ENCODE measurements around the gene EFNA3.

EFNA3 gene

DNA sequence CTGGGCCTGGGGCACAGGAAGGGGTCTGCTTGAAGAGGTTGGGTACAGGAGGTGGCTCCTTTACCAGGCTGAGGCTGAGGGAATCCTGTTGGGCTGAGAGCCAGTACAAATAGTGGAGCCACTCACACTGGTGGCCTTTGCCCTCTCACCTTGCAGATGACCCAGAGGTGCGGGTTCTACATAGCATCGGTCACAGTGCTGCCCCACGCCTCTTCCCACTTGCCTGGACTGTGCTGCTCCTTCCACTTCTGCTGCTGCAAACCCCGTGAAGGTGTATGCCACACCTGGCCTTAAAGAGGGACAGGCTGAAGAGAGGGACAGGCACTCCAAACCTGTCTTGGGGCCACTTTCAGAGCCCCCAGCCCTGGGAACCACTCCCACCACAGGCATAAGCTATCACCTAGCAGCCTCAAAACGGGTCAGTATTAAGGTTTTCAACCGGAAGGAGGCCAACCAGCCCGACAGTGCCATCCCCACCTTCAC lies 55.2 kb downstream of the EFNA3 start:
- DNase-seq (ENCODE audit: low spot score), result no peak

DNA sequence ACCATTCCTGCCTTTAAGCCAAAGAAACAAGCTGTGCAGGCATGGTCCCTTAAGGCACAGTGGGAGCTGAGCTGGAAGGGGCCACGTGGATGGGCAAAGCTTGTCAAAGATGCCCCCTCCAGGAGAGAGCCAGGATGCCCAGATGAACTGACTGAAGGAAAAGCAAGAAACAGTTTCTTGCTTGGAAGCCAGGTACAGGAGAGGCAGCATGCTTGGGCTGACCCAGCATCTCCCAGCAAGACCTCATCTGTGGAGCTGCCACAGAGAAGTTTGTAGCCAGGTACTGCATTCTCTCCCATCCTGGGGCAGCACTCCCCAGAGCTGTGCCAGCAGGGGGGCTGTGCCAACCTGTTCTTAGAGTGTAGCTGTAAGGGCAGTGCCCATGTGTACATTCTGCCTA lies 55.7 kb downstream of the EFNA3 start:
- DNase-seq (ENCODE audit: low spot score), result no peak

DNA sequence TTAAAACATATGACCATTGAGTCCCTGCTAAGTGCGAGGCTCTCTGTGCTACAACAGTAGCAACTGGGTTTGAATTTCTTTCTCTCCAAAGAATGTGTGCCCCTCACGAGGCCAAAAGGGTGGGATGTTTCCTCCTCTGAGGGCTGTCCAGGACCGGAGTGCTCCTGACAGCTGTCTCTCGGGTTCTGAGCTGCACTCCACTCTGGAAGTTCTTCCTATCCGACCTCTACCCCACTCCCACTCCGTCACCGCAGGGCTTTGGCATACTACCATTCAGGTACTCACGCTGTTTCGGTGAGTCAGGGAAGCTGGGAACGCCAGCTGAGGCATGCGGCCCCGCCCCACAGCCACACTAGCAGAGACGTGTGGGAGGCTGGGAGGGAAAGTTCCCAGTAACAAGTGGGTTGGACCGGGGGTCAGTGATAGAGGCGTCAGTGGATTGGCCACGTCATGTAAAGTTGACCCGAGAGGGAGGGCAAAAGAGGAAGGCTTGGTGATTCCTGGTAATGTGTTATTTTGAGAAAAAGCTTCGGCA lies 56.3 kb downstream of the EFNA3 start:
- DNase-seq (ENCODE audit: low spot score), result peak; percentile 93

DNA sequence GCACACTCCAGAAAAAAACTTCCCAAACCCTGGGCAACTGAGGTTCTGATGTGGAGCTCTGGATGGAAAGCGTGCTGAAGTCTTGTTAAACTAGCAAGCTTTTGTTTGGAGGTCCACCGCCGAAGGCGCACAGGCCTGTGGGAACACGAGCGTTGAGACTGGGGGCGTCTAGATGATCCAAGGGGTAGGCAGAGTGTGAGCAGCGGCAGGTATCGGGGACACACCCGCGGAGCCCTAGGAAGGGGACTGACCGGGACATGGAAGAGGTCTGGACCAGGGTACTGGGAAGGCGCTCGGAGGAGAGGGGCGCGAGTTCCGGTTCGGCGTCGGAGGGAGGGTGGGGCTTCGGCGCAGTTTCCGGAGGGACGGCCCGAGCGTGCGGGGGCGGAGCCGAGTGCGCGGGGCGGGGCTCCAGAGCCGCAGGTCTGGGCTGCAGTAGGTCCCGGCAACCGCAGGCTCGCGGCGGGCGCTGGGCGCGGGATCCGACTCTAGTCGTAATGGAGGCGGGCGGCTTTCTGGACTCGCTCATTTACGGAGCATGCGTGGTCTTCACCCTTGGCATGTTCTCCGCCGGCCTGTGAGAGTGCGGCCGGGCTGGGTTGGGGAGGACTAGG lies 56.9 kb downstream of the EFNA3 start, which contains the start of gene SLC50A1:
Gene SLC50A1 (plus strand): TSS at position 438 of the 614 bp plus-strand sequence. CDS start 60 bp downstream, at position 498.
- DNase-seq (ENCODE audit: low spot score), result peak; percentile 94

DNA sequence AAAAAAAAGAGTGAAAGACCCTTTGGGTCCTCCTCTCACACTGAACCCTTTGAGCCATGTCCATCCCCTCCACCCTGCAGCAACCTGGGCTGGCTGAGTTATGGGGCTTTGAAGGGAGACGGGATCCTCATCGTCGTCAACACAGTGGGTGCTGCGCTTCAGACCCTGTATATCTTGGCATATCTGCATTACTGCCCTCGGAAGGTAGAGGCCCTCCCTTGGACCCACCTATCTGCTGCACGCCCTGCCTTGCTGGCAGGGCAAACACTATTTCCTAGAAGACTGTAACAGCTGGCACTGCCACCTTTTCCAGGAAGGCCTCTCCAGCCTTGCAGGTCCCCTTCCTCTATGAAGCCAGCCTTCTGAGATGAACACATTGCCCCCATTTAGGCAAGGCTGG lies 58.1 kb downstream of the EFNA3 start:
- no peak for DNase-seq (ENCODE audit: low spot score)

Measured in hepatic stellate cell (primary cell).